Stomach smooth muscle (tissue), 2 donors: ENCODE measurements around the gene NAP1L4.
"Not testable (repeated sequence)": the region's sequence is repeated elsewhere in the genome, so short reads cannot be mapped to it uniquely, and the experiment has no call there.

Source experiments
- H3K27ac ChIP-seq: one replicate; pipeline ENCODE4 v1.7.0; 2013; ENCODE audit warnings: mild to moderate bottlenecking, low read length, inconsistent platforms
- H3K27me3 ChIP-seq, 2 donors: one replicate each; pipeline ENCODE4 v1.7.0; 2013; ENCODE audit warnings: low read length in 2 of 2; ENCODE audit not compliant: insufficient read depth in 2 of 2, control insufficient read depth in 1 of 2
- H3K36me3 ChIP-seq, 2 donors: one replicate each; pipeline ENCODE4 v1.7.0; 2013; ENCODE audit warnings: low read length in 2 of 2; ENCODE audit not compliant: control insufficient read depth in 2 of 2, insufficient read depth in 2 of 2
- H3K4me1 ChIP-seq: one replicate; pipeline ENCODE4 v1.7.0; 2013; ENCODE audit warnings: low read length; ENCODE audit not compliant: control insufficient read depth, insufficient read depth
- H3K4me3 ChIP-seq, 2 donors: one replicate each; pipeline ENCODE4 v1.7.0; 2013; ENCODE audit warnings: low read length in 2 of 2
- H3K9ac ChIP-seq, 2 donors: one replicate each; pipeline ENCODE4 v1.7.0; 2013; ENCODE audit warnings: low read length in 2 of 2, mild to moderate bottlenecking in 1 of 2
- H3K9me3 ChIP-seq, 2 donors: one replicate each; pipeline ENCODE4 v1.7.0; 2013; ENCODE audit warnings: low read length in 2 of 2; ENCODE audit not compliant: control insufficient read depth in 2 of 2
- donor health status: healthy.
- donor health status: Pancreatic carcinoma.

The NAP1L4 gene

DNA sequence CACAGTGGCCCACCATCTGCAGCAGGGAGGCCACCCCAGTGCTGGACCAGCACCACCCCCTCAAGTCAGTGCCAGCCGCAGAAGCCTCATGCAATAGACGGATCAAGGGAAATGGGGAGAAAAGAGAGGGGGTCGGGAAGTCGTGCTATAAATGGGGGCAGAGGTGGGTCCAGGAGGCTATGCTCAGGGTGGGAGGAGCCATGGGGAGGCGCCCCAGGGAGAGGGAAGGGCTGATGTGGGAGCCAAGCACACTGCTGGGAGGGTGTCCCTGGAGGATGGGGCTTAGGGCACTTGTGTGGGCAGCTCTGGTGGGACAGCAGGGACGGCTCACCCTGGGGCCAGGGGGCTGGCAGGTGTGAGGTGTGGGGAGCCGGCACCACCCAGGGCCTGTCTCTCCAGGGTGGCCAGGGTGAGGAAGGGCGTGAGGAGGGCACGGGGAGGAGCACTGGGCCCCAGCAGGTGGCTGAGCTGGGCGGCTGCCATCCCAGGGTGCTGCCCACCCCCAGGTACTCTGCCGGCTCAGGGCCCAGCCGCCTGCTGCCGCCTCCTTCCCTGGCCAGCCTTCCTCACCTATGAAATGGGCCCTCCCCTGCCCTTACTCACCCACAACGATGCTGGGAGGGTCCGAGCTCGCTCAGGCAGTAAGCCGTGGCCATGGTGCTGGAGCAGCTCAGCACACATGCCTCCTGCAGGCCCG lies 80.9 kb downstream of the NAP1L4 start:
- H3K36me3 ChIP-seq: no peaks in the 10 kb centered on the region
- H3K9me3 ChIP-seq: peaks cover 0 to 7% of the 10 kb centered on the region in 2 donors
- H3K4me1 ChIP-seq: no peaks in the 10 kb centered on the region
- peaks cover 7 to 17% of the 10 kb centered on the region in 2 donors for H3K27me3 ChIP-seq
- H3K27ac ChIP-seq: no peak overlapping the region
- no peak overlapping the region for H3K9ac ChIP-seq
- no peak overlapping the region for H3K4me3 ChIP-seq

DNA sequence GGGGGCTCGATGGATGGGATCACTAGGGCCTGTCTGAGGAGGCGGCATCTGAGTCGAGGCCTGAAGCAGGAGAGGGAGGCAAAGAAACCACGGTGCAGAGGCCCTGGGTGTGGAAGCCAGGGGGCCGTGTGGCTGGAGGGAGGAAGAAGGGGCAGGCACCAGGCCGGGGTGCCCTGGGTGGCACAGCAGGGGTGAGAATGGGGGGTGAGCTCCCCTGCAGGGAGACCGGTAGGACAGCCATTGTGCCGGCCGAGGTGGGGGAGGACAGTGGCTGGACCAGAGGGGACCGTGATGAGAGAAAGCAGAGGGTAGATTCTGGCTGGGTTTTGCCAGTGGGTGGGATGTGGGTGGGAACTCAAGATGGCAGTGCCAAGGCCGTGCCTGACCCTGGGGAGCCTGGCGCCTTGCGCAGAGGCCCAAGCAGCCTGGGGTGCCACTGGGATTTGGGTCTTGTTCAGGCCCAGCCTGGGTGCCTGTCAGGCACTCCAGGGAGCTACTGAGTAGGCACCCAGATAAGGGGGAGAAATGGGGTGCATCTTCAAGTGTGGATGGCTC lies 81.7 kb downstream of the NAP1L4 start:
- H3K4me1 ChIP-seq: no peaks in the 10 kb centered on the region
- H3K27ac ChIP-seq: no peak overlapping the region

DNA sequence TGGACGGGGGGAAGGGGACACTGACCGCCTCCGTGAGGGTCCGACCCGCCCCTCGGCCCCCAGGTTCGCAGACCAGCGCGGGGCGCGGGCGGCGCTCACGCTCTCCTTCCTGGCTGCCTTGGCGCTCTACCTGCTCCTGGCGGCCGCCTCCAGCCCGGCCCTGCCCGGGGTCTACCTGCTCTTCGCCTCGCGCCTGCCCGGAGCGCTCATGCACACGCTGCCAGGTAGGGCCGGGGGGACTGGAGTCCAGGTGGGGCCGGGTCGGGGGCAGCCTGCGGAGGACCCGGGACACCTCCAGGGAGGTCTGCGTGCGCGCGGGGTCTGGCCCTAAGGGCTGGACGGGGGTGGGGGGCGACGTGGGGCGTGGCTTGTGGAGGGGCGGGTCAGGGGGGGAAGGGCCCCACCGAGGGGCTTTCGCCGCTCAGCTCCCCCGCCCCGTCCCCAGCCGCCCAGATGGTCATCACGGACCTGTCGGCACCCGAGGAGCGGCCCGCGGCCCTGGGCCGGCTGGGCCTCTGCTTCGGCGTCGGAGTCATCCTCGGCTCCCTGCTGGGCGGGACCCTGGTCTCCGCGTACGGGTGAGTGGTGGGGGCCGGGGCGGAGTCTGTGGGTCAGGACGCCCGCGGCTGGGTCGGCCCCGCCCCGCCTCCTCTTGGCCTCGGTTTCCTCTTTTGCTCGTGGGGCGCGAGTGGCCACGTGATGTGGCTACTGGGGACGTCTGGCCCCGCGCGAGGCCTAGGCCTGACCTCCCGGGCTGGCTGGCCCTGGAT lies 82.8 kb downstream of the NAP1L4 start:
- no peak overlapping the region for H3K9ac ChIP-seq
- H3K36me3 ChIP-seq: no peaks in the 10 kb centered on the region
- peaks cover 9 to 17% of the 10 kb centered on the region in 2 donors for H3K27me3 ChIP-seq
- peaks cover 0 to 7% of the 10 kb centered on the region in 2 donors for H3K9me3 ChIP-seq
- no peak overlapping the region for H3K27ac ChIP-seq
- H3K4me1 ChIP-seq: no peaks in the 10 kb centered on the region
- no peak overlapping the region for H3K4me3 ChIP-seq

More for the DNA sequence above, 81.7 kb downstream of the NAP1L4 start:
- no peak overlapping the region for H3K9ac ChIP-seq
- H3K36me3 ChIP-seq: no peaks in the 10 kb centered on the region
- peaks cover 7 to 17% of the 10 kb centered on the region in 2 donors for H3K27me3 ChIP-seq
- H3K4me3 ChIP-seq: no peak overlapping the region
- peaks cover 0 to 7% of the 10 kb centered on the region in 2 donors for H3K9me3 ChIP-seq

DNA sequence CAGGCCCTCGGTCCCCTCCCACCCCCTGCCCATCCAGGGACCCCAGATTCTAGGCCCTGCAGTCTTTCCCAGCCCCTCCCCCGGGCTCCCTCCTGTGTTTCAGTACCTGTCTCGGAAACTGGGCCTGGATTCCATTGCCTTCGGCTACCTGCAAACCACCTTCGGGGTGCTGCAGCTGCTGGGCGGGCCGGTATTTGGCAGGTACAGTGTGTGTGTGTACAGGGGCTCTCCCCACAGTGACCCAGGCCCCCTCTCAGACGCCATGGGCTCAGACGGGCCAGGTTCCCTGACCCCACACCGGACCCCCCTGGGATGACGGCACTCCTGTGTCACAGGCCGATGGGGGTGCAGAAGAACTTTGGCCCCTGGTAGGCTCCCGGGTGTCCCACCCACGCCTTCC lies 84.0 kb downstream of the NAP1L4 start:
- no peak overlapping the region for H3K27ac ChIP-seq
- no peak overlapping the region for H3K4me3 ChIP-seq
- no peaks in the 10 kb centered on the region for H3K4me1 ChIP-seq
- peaks cover 9 to 17% of the 10 kb centered on the region in 2 donors for H3K27me3 ChIP-seq
- peaks cover 0 to 7% of the 10 kb centered on the region in 2 donors for H3K9me3 ChIP-seq
- H3K36me3 ChIP-seq: no peaks in the 10 kb centered on the region
- no peak overlapping the region for H3K9ac ChIP-seq

DNA sequence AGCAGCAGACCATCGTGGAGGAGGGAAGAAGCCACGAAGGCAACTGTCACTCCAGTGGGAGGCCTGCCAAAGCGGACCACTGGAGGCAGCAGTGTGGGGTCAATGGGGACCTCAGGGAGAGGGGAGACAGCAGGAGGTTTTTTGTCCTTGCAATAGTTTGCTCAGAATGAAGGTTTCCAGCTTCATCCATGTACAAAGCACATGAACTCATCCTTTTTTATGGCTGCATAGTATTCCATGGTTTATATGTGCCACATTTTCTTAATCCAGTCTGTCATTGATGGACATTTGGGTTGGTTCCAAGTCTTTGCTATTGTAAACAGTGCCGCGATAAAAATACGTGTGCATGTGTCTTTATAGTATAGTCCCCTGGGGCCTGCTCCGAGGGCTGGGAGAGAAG lies 86.8 kb downstream of the NAP1L4 start:
- not testable (repeated sequence) for H3K9me3 ChIP-seq, H3K9ac ChIP-seq, H3K36me3 ChIP-seq, H3K27ac ChIP-seq, H3K4me3 ChIP-seq
- Histone ChIP-seq H3K27me3 (peaks cover 9 to 17% of the 10 kb centered on the region in 2 donors), H3K4me1 (peaks cover 19% of the 10 kb centered on the region)

DNA sequence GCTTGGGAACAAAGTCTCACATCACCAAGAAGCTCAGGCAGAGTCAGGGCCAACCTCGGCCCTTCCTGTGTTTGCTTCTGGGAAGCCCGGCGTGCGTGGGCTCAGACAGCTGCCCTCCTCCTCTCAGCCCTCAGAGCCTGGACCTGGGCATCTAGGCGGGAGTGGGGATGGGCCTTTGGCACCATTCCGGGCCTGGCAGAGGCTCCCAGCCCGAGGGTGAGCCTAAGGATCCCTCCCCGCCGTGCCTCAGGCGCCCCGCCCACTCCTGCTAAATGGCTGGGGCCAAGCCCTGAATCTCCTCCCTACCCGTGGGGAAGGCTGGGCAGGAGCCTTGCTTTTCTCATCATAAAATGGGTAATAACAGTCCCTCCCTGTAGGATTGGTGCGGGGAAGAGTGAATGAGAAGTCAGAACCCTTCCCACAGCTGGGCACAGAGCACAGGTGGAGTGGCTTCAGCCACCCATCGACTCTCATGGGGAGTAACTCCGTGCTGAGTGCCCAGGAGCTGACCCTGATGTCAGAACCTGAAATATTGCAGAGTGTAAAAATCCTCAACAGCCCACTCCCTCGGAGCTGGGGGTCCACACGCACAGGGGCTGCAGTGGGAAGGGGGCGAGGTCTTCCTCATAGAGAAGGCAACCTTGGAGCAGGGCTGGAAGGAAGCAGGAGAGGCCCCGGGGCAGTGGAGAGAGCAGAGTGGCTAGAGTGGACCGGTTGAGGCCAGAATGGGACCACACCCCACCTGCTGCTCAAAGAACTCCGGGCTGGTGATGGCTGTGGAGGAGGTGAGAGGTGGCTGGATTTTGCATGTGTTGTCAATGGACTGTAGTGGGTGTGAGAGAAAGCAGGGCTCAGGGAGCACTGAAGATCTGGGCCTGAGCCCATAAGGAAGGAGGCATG lies 87.7 kb downstream of the NAP1L4 start:
- Histone ChIP-seq H3K27ac (no peak overlapping the region), H3K9ac (no peak overlapping the region), H3K9me3 (peaks cover 0 to 7% of the 10 kb centered on the region in 2 donors), H3K4me1 (peaks cover 23% of the 10 kb centered on the region), H3K36me3 (no peaks in the 10 kb centered on the region), H3K27me3 (peaks cover 9 to 14% of the 10 kb centered on the region in 2 donors), H3K4me3 (no peak overlapping the region)

DNA sequence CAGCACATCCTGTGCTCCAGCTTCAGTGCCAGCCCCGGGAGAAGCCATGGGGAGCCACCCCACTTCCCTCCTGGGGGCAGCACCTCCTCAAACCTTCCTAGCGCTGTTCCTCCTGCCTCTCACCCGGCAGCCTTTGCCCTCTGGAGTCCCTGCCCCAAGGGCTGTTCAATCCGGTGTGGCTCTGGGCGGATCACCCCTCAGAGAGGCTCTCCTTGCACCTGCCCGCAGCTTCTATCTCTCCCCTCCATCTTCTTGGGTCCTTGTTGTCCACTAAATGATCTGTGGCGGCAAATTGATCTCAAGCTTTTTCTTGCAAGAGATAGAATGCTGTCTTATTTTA lies 88.5 kb downstream of the NAP1L4 start:
- Histone ChIP-seq H3K27ac (no peak overlapping the region), H3K4me1 (peaks cover 30% of the 10 kb centered on the region), H3K4me3 (no peak overlapping the region), H3K9me3 (peaks cover 0 to 7% of the 10 kb centered on the region in 2 donors), H3K27me3 (peaks cover 8 to 10% of the 10 kb centered on the region in 2 donors), H3K9ac (no peak overlapping the region), H3K36me3 (no peaks in the 10 kb centered on the region)

DNA sequence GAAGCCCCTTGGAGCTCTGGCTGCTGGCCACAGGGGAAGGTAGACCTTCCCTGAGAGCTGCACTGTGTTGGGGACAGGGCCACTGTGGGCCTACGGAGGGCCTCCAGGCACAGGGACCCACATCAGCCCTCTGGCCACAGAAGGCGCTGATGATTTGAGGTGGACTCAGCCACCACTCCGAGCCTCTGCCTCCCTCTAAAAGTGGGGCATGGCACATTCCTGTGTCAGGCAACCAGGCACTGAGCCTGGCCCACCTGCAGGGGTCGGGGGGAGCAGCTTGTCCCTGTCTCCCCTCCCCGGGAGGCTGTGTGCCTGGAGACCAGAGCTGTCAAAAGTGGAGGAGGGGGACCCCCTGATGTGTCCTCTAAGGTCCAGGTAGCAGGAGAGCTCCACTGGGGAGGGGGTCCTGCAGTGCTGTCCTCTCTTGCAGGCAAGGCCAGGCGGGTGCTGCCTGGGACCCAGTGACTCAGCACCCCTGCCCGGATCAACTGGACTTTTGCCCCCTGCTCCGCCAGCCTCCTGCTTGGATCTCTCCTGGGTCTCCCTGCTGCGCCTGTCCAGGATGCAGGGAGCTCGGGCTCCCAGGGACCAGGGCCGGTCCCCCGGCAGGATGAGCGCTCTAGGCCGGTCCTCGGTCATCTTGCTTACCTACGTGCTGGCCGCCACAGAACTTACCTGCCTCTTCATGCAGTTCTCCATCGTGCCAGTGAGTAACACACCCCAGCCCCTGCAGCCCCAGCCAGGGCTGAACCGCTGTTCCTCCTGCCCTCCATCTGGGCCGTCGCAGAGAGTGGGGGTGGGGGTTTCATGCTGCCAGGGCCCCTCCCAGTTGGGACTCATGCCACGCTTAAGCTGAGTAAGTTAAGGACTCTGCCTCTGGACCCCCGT lies 89.1 kb downstream of the NAP1L4 start:
- H3K4me3 ChIP-seq: peak overlapping the region; percentile 56 to 79
- peaks cover 5 to 8% of the 10 kb centered on the region in 2 donors for H3K27me3 ChIP-seq
- H3K9me3 ChIP-seq: peaks cover 0 to 7% of the 10 kb centered on the region in 2 donors
- H3K9ac ChIP-seq: no peak overlapping the region
- no peaks in the 10 kb centered on the region for H3K36me3 ChIP-seq
- peaks cover 31% of the 10 kb centered on the region for H3K4me1 ChIP-seq
- no peak overlapping the region for H3K27ac ChIP-seq

DNA sequence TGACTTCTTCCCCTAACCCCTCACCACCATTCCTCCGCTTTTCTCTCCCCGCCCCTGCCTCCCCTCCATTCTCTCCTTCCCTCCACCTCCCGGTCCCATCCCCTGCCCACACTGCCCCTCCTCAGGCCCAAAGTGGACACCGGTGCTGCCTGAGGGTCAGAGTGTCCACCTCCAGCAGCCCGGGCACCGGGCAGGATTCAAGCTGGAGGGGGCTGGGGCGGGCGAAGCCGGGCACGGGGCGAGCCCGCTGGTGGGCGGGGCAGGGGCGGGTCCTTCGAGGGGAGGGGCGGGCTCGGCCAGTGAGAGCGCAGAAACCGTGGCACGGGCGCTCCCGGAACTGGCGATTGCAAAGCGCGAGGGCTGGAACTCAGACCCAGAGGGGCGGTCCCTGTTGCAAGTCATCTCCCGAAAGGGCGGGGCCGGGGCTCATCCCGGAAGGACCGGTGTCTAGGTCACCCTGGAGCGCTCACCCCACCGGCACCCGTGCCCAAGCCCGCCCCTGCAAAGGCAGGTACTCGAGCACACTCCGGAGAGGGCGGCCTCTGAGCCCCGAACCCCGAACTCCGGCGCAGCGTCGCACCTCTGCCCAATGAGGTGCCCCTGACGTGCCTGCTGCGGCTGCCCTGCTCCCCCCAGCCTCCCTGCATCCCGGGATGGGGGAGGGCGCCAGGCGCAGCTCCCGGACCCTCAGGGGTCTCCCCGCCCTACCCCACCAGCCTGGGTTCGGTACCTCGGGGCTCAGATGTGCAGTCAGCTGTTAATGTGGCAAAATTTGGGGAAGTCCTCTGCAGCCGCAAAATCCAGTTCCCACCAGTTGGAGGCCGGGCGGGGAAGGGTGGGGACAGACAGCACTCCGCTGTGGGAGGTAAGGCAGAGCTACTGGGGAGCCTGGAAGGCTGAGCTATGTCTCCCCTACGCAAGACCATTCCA lies 90.0 kb downstream of the NAP1L4 start:
- H3K27ac ChIP-seq: no peak overlapping the region
- H3K27me3 ChIP-seq: peaks cover 0 to 4% of the 10 kb centered on the region in 2 donors
- peak overlapping the region; percentile 50 to 64 for H3K9ac ChIP-seq
- peak overlapping the region; percentile 56 to 79 for H3K4me3 ChIP-seq
- peaks cover 31% of the 10 kb centered on the region for H3K4me1 ChIP-seq
- H3K36me3 ChIP-seq: no peaks in the 10 kb centered on the region
- H3K9me3 ChIP-seq: peaks cover 0 to 4% of the 10 kb centered on the region in 2 donors
